Measurements from ENCODE around the gene SCN4B.

Gene SCN4B

GRCh38 chr11:118172356-118172755 lies 19.7 kb upstream of the SCN4B start:
- DNase-seq: no peak

GRCh38 chr11:118171269-118172062 lies 18.8 kb upstream of the SCN4B start:
- DNase-seq: peak; percentile 79

GRCh38 chr11:118170882-118171268 lies 18.3 kb upstream of the SCN4B start:
- DNase-seq: no peak

- no peak for DNase-seq
Measured at GRCh38 chr11:118170231-118170630, 17.6 kb upstream of the SCN4B start.

GRCh38 chr11:118169300-118170140 lies 16.9 kb upstream of the SCN4B start:
- no peak for DNase-seq

- no peak for DNase-seq
Measured at GRCh38 chr11:118168751-118169150, 16.1 kb upstream of the SCN4B start.

GRCh38 chr11:118168316-118168715 lies 15.7 kb upstream of the SCN4B start:
- DNase-seq: no peak

GRCh38 chr11:118167906-118168305 lies 15.3 kb upstream of the SCN4B start:
- no peak for DNase-seq

GRCh38 chr11:118167253-118167652 lies 14.6 kb upstream of the SCN4B start:
- DNase-seq: no peak

- no peak for DNase-seq
Measured at GRCh38 chr11:118166641-118167040, 14.0 kb upstream of the SCN4B start.

GRCh38 chr11:118164885-118165284 lies 12.3 kb upstream of the SCN4B start:
- DNase-seq: no peak

GRCh38 chr11:118163494-118163893 lies 10.9 kb upstream of the SCN4B start:
- no peak for DNase-seq

GRCh38 chr11:118162846-118163245 lies 10.2 kb upstream of the SCN4B start:
- DNase-seq: no peak

- no peak for DNase-seq
Measured at GRCh38 chr11:118161786-118162185, 9.2 kb upstream of the SCN4B start.

GRCh38 chr11:118157186-118157895 lies 4.7 kb upstream of the SCN4B start:
- DNase-seq: no peak

- no peak for DNase-seq
Measured at GRCh38 chr11:118156531-118157185, 4.0 kb upstream of the SCN4B start.

GRCh38 chr11:118155776-118156530 lies 3.3 kb upstream of the SCN4B start:
- no peak for DNase-seq

- no peak for DNase-seq
Measured at GRCh38 chr11:118154641-118155040, 2.0 kb upstream of the SCN4B start.

GRCh38 chr11:118153976-118154375 lies 1.4 kb upstream of the SCN4B start:
- DNase-seq: no peak

GRCh38 chr11:118153516-118153915 lies 893 bp upstream of the SCN4B start:
- no peak for DNase-seq

- no peak for DNase-seq
Measured at GRCh38 chr11:118152020-118152551, 537 bp downstream of the SCN4B start.

- DNase-seq: no peak
Measured at GRCh38 chr11:118151431-118151830, 1.2 kb downstream of the SCN4B start.

Data from NCI-H1092 (cell line).